ENCODE measurements around the gene ANHX. TPM values are rescaled to one million over a fixed set of nuclear protein-coding genes. Genes with fewer than 3 reads are reported as not detected.
"Not testable (repeated sequence)": the region's sequence is repeated elsewhere in the genome, so short reads cannot be mapped to it uniquely, and the experiment has no call there.

Gene ANHX
- not detected for total RNA-seq

DNA sequence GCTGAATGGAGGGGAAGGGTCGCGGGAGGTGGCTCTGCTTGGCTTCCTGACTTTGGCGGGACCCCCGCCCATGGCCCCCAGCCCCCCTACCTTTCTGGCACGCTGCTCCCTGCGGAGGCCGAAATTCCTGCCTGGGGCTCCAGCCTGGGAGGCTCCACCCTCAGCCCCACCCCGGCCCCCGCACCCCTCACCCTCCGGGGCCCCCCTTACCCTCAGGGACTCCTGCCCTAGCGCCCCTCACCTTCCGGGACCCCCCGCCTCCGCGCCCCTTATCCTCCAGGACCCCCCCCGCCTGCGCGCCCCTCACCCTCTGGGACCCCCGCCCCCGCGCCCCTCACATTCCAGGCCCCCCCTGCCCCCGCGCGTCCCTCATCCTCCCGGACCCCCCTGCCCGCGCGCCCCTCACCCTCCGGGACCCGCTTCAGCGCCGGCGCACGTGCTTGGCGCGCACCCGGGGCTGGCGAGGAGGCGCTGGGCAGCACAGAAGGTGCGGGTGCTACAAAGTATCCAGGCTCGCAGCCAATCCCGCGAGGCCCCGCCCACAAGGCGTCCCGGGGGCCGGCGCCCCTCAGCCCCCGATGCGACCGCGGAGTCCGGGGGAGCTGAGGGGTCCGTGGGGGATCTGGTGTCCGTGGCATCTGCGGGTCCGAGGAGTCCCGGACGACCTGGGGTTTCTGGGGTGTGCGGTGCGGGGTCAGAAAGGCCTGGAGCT lies at the start of gene ANHX:
TSS of gene ANHX (minus strand) at position 477 of the 712 bp plus-strand sequence. CDS start 1,521 bp downstream, outside the sequence.
- no peak for DNase-seq

DNA sequence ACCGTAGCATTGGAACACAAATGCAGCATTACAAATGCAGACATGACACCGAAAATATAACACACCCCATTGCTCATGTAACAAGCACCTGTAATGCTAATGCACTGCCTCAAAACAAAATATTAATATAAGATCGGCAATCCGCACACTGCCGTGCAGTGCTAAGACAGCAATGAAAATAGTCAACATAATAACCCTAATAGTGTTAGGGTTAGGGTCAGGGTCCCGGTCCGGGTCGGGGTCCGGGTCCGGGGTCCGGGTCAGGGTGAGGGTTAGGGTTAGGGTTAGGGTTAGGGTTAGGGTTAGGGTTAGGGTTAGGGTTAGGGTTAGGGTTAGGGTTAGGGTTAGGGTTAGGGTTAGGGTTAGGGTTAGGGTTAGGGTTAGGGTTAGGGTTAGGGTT lies 29.0 kb upstream of the ANHX start:
- not testable (repeated sequence) for DNase-seq

DNA sequence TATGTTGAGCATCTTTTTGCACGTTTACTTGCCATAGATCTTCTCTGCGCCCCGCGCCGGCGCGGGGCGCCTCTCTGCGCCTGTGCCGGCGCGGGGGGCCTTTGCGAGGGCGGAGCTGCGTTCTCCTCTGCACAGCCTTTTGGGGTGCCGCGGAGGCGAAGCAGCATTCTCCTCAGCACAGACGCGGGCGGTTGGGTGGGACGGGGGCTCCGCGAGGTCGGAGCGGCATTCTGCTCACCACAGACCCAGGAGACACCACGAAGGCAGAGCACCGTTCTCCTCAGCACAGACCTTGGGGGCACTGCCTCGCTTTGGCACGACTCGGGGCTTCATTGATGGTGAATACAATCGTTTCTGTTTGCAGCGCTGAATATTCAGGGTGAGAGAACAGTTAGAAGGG lies 28.5 kb upstream of the ANHX start:
- no peak for DNase-seq

- no peak for DNase-seq
Observed at GRCh38 chr12:133256321-133256720, 20.6 kb upstream of the ANHX start.

DNA sequence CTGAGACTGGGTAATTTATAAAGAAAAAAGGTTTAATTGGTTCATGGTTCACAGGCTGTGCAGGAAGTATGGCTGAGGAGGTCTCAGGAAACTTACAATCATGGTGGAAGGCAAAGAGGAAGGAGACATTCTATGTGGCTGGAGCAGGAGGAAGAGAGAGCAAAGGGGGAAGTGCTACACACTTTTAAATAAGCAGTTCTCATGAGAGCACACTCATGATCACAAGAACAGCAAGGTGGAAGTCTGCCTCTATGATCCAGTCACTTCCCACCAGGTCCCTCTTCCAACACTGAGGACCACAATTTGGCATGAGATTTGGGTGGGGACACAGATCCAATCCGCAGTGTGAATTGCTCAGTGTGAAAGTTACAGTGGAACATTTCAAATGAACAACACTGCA lies 20.2 kb upstream of the ANHX start:
- DNase-seq, result not testable (repeated sequence)

- no peak for DNase-seq
Observed at GRCh38 chr12:133251732-133252131, 16.1 kb upstream of the ANHX start.

GRCh38 chr12:133236556-133236955 lies 879 bp upstream of the ANHX start:
- no peak for DNase-seq

DNA sequence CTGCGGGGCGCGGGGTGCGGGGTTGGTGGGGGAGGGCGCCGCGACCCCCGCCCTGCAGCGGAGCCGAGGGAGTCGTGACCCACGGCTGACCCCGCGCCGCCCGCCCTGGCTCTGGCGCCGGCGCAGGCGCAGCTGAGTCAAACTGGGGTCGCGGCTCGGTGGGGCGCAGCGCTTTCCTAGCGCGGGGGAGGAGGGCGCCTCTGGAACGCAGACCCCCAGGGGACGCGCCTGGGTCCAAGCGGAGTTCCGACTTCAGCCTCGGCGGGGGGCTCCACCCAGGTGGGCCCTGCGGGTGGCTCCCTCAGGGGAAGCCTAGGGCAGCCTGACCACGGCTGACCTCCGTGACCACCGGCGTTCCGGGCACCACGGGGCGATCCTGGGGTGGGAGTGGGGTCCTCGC lies 467 bp upstream of the ANHX start:
- DNase-seq, result no peak

- DNase-seq, result no peak
Observed at GRCh38 chr12:133234971-133235370, 706 bp downstream of the ANHX start.

DNA sequence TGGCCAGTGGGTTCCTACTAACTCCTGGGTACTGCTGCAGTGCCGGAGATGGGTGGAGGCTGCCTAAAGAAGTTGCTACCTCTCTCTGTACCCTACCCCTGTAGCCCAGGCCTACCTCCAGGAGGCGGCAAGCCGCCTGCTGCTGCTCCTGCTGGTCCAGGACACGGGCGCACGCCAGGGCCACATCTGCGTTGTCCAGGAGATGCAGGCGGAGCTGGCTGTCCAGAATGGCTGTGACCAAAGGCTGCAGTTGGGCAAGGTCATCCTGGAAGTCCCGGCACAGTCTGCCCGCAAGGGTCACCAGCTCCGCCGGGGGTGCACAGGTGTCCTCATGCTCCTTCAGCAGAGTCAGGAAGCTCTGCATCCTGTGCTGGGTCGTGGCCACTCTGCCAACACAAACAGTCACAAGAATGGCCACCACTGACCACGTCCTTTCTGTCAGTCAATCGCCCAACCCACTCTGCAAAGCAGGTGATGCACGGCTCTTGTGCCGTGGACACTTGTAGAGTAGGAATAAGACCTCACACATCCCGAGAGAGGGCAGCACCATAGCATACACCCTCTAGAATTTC lies 1.6 kb downstream of the ANHX start:
- no peak for DNase-seq

- DNase-seq, result no peak
Observed at GRCh38 chr12:133233006-133233405, 2.7 kb downstream of the ANHX start.

DNA sequence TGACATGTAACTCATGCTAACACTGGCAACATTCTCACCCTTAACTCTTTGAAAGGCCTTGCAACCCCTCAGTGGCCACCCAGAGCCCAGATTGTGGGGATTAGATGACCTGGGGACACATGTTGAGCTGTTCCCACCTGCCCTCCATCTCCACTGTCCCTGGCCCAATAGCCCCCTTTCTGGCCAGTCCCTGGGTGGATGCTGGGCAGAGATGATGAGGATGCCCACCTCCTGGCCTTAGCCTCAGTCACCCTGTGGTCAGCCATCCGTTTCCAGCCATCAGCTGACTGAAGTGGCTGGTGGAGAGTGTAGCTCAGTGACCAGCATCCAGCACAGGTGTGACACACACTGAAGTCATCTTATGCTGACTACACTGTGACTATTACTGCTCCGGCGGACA lies 4.7 kb downstream of the ANHX start:
- no peak for DNase-seq

DNA sequence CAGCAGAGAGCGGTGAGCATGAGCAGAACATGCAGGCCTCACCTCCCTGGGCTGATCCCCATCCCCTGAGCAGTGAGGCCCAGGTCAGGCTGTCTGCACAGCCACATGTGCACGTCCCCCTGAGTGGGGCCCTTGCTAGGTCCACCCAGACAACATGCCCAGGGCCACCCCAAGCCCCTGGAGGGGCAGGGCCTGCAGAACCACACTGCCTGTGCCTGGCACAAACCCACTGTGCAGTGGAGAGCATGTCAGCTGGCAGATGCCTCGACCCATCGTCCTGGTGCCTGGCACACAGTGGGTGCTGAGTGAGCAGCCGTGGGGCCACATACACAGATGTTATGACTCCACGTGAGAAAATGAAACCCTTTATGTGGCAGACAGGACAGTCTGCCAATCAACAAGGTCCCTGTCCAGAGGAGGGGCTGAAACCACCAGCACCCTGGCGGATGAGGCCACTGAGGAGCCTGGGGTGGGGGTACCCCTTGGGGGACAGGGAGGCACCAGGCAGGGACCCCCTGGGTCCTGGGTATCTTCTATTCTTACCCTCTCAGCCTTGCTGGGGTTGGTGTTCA lies 8.3 kb downstream of the ANHX start:
- DNase-seq, result no peak

- DNase-seq, result no peak
Observed at GRCh38 chr12:133226690-133227089, 9.0 kb downstream of the ANHX start.

GRCh38 chr12:133225527-133225926 lies 10.2 kb downstream of the ANHX start:
- no peak for DNase-seq

GRCh38 chr12:133222211-133222610 lies 13.5 kb downstream of the ANHX start:
- no peak for DNase-seq

DNA sequence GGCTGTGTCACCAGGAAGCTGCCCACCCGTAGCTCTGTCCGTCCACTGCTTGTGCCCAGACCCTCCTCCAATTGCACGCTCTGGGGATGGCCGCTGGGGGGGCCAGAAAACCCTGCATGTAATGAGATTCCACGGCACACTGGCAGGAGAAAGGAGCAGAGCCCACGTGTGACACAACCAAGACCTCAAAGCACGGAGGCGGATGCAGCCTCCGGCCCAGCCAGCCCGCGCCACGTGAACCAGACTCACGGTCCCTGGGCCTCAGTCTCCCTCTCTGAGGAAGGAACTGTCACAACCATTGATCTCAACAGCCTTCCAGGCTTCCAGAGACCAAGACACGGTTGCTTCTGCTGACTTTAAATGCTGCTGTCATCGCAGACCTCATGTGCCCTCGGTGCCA lies 14.4 kb downstream of the ANHX start:
- DNase-seq, result no peak

GRCh38 chr12:133220521-133220920 lies 15.2 kb downstream of the ANHX start:
- no peak for DNase-seq

- DNase-seq, result no peak
Observed at GRCh38 chr12:133217219-133217618, 18.5 kb downstream of the ANHX start.

GRCh38 chr12:133215724-133216123 lies 20.0 kb downstream of the ANHX start:
- DNase-seq, result no peak

- DNase-seq, result no peak
Observed at GRCh38 chr12:133206390-133206789, 29.3 kb downstream of the ANHX start.

- no peak for DNase-seq
Observed at GRCh38 chr12:133204264-133204603, 31.4 kb downstream of the ANHX start.

DNA sequence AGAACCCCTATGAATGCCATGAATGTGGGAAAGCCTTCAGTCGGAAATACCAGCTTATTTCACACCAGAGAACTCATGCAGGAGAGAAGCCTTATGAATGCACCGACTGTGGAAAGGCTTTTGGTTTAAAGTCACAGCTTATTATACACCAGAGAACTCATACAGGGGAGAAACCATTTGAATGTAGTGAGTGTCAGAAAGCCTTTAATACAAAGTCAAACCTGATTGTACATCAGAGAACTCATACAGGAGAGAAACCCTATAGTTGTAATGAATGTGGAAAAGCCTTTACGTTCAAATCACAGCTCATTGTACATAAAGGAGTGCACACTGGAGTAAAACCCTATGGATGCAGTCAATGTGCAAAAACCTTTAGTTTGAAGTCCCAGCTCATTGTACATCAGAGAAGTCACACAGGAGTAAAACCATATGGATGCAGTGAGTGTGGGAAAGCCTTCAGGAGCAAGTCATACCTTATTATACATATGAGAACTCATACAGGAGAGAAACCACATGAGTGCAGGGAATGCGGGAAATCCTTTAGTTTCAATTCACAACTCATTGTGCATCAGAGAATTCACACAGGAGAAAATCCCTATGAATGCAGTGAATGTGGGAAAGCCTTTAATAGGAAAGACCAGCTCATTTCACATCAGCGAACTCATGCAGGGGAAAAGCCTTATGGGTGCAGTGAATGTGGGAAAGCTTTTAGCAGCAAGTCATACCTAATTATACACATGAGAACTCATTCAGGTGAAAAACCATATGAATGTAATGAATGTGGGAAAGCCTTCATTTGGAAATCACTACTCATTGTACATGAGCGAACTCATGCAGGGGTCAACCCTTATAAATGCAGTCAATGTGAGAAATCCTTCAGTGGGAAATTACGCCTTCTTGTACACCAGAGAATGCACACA lies 32.1 kb downstream of the ANHX start:
- no peak for DNase-seq

Measured in skin of body (tissue), 2 donors.